Lower lobe of right lung (tissue), 2 donors: ENCODE data around the gene RSPH3. TPM values are rescaled to one million over a fixed set of nuclear protein-coding genes. Genes with fewer than 3 reads are reported as not detected.

Source experiments
- ATAC-seq, 2 donors: fragments of 200-7000 bp; cut with Tn5 transposase; one replicate each; pipeline ENCODE4 v1.9.1; 2020 to 2022; ENCODE audit warnings: mild to moderate bottlenecking in 2 of 2, moderate library complexity in 2 of 2
- DNase-seq: peaks from one replicate; pipeline ENCODE4 v3.0.0-alpha.2; 2020
- H3K27ac ChIP-seq: fragments of 200-600 bp; one replicate; pipeline ENCODE4 v1.8.0; 2022
- H3K27me3 ChIP-seq: fragments of 200-600 bp; one replicate; pipeline ENCODE4 v1.8.0; 2022; ENCODE audit warnings: low read depth
- H3K36me3 ChIP-seq: fragments of 200-600 bp; one replicate; pipeline ENCODE4 v1.8.0; 2022; ENCODE audit warnings: mild to moderate bottlenecking
- H3K4me1 ChIP-seq: fragments of 200-600 bp; one replicate; pipeline ENCODE4 v1.8.0; 2022
- H3K4me3 ChIP-seq: fragments of 200-600 bp; one replicate; pipeline ENCODE4 v1.8.0; 2022; ENCODE audit warnings: mild to moderate bottlenecking
- H3K9me3 ChIP-seq: fragments of 200-600 bp; one replicate; pipeline ENCODE4 v1.8.0; 2022
- CTCF ChIP-seq: fragments of 200-600 bp; IDR thresholded peaks from one replicate; pipeline ENCODE4 v1.8.0; 2022; ENCODE audit warnings: antibody characterized with exemption, mild to moderate bottlenecking
- intact Hi-C: fragments of 100-400 bp; cut with DNase I; formaldehyde crosslinking; loops from one replicate; pipeline ENCODE4 v1.11.0; 2022
- total RNA-seq: library from RNA; stranded (reverse); fragmentation: NEBNext Ultra II Directional; extraction: Animal tissue kit (Norgen Biotek cat#: 25700); gene quantifications from one replicate; pipeline ENCODE4 v1.2.1, GENCODE V29; 2021
- donor health status: DM: no; HTN: yes; CAD: no; lungs with severe emphysema.

Gene RSPH3
- total RNA-seq, 1 donor from 2014 or later, result 24.2 TPM

- ATAC-seq (no peak), DNase-seq (no peak)
- no peaks in the 10 kb centered on the region for H3K4me1 ChIP-seq
- H3K27me3 ChIP-seq, result no peaks in the 10 kb centered on the region
- H3K36me3 ChIP-seq, result no peaks in the 10 kb centered on the region
- H3K9me3 ChIP-seq, result no peaks in the 10 kb centered on the region
- intact Hi-C loops, result no loop called here
- H3K4me3 ChIP-seq, result no peak overlapping the region
- no peak overlapping the region for H3K27ac ChIP-seq
- no peak for TF ChIP-seq CTCF
Observed at GRCh38 chr6:159007510-159007909, 7.5 kb upstream of the RSPH3 start.

GRCh38 chr6:159005436-159005835, 5.4 kb upstream of the RSPH3 start:
- intact Hi-C loops, result no loop called here
- H3K27me3 ChIP-seq, result no peaks in the 10 kb centered on the region
- ATAC-seq (no peak), DNase-seq (no peak)
- H3K36me3 ChIP-seq, result no peaks in the 10 kb centered on the region
- no peaks in the 10 kb centered on the region for H3K9me3 ChIP-seq
- no peak for TF ChIP-seq CTCF
- H3K4me3 ChIP-seq, result no peak overlapping the region
- no peak overlapping the region for H3K27ac ChIP-seq
- H3K4me1 ChIP-seq, result peaks cover 10% of the 10 kb centered on the region

GRCh38 chr6:159004592-159004991, 4.6 kb upstream of the RSPH3 start:
- TF ChIP-seq CTCF, result no peak
- Histone ChIP-seq H3K27me3 (no peaks in the 10 kb centered on the region), H3K9me3 (no peaks in the 10 kb centered on the region), H3K4me3 (no peak overlapping the region), H3K4me1 (peaks cover 11% of the 10 kb centered on the region), H3K36me3 (no peaks in the 10 kb centered on the region), H3K27ac (no peak overlapping the region)
- intact Hi-C loops, result no loop called here
- DNase-seq, result no peak
- no peak for ATAC-seq

- Histone ChIP-seq H3K27me3 (no peaks in the 10 kb centered on the region), H3K4me1 (peaks cover 18% of the 10 kb centered on the region), H3K9me3 (no peaks in the 10 kb centered on the region), H3K4me3 (no peak overlapping the region), H3K36me3 (no peaks in the 10 kb centered on the region), H3K27ac (no peak overlapping the region)
- no peak for TF ChIP-seq CTCF
- intact Hi-C loops, result no loop called here
- ATAC-seq (no peak), DNase-seq (no peak)
Observed at GRCh38 chr6:159002432-159003155, 2.6 kb upstream of the RSPH3 start.

- DNase-seq (no peak), ATAC-seq (peak; percentile 49 to 59)
- intact Hi-C loops, result no loop called here
- Histone ChIP-seq H3K9me3 (no peaks in the 10 kb centered on the region), H3K36me3 (no peaks in the 10 kb centered on the region), H3K27me3 (no peaks in the 10 kb centered on the region), H3K4me1 (peaks cover 18% of the 10 kb centered on the region), H3K4me3 (peak overlapping the region; percentile 83), H3K27ac (peak overlapping the region; percentile 91)
- TF ChIP-seq CTCF, result no peak
Observed at GRCh38 chr6:158999154-158999665, 792 bp downstream of the RSPH3 start.
